Measurements from ENCODE around the gene BSND.

Gene BSND

GRCh38 chr1:54994355-54994990 lies 4.3 kb upstream of the BSND start:
- no peak for DNase-seq (ENCODE audit: low read depth)

- DNase-seq (ENCODE audit: low read depth) = no peak
Measured at GRCh38 chr1:54995013-54995760, 3.5 kb upstream of the BSND start.

- no peak for DNase-seq (ENCODE audit: low read depth)
Measured at GRCh38 chr1:54995835-54996234, 2.9 kb upstream of the BSND start.

- peak; percentile 79 for DNase-seq (ENCODE audit: low read depth)
Measured at GRCh38 chr1:54996359-54996868, 2.3 kb upstream of the BSND start.

GRCh38 chr1:54996869-54997710 lies 1.6 kb upstream of the BSND start:
- no peak for DNase-seq (ENCODE audit: low read depth)

GRCh38 chr1:54997711-54997986 lies 1.1 kb upstream of the BSND start:
- DNase-seq (ENCODE audit: low read depth) = no peak

- no peak for DNase-seq (ENCODE audit: low read depth)
Measured at GRCh38 chr1:54998100-54998499, 633 bp upstream of the BSND start.

- no peak for DNase-seq (ENCODE audit: low read depth)
Measured at GRCh38 chr1:55000110-55001085, 1.7 kb downstream of the BSND start.

- DNase-seq (ENCODE audit: low read depth) = no peak
Measured at GRCh38 chr1:55001311-55001710, 2.6 kb downstream of the BSND start.

GRCh38 chr1:55002686-55003085 lies 4.0 kb downstream of the BSND start:
- no peak for DNase-seq (ENCODE audit: low read depth)

GRCh38 chr1:55005351-55006140 lies 6.8 kb downstream of the BSND start:
- no peak for DNase-seq (ENCODE audit: low read depth)

GRCh38 chr1:55006931-55007330 lies 8.2 kb downstream of the BSND start:
- DNase-seq (ENCODE audit: low read depth) = no peak

GRCh38 chr1:55007625-55008024 lies 8.9 kb downstream of the BSND start:
- DNase-seq (ENCODE audit: low read depth) = no peak

- no peak for DNase-seq (ENCODE audit: low read depth)
Measured at GRCh38 chr1:55010194-55010886, 11.6 kb downstream of the BSND start.

- no peak for DNase-seq (ENCODE audit: low read depth)
Measured at GRCh38 chr1:55010887-55011217, 12.1 kb downstream of the BSND start.

- no peak for DNase-seq (ENCODE audit: low read depth)
Measured at GRCh38 chr1:55012661-55013060, 13.9 kb downstream of the BSND start.

- no peak for DNase-seq (ENCODE audit: low read depth)
Measured at GRCh38 chr1:55015123-55015522, 16.4 kb downstream of the BSND start.

GRCh38 chr1:55015731-55016620 lies 17.2 kb downstream of the BSND start:
- no peak for DNase-seq (ENCODE audit: low read depth)

- no peak for DNase-seq (ENCODE audit: low read depth)
Measured at GRCh38 chr1:55018395-55018794, 19.7 kb downstream of the BSND start.

All from stimulated activated CD8-positive, alpha-beta memory T cell treated with anti-CD3 and anti-CD28 coated beads, Interleukin-15, amount 100 ng/mL, for 24 hours (primary cell).